Measurements from ENCODE around the gene PLOD2. TPM values are rescaled to one million over a fixed set of nuclear protein-coding genes. Genes with fewer than 3 reads are reported as not detected.
"Not testable (repeated sequence)": the region's sequence is repeated elsewhere in the genome, so short reads cannot be mapped to it uniquely, and the experiment has no call there.

Gene PLOD2
- polyA plus RNA-seq, 1 donor (not counting 4 experiments of a cell fraction or from before 2014, with no cell fraction given), result 30.0 TPM

- Histone ChIP-seq H3K36me3 (ENCODE audit: control insufficient read depth in 2 of 2, extremely low read depth in 1 of 2, insufficient read depth in 2 of 2, low read length in 2 of 2) (no peaks in the 10 kb centered on the region), H3K4me1 (ENCODE audit: control insufficient read depth, extremely low read depth, insufficient read depth, low read length) (no peaks in the 10 kb centered on the region), H3K27ac (ENCODE audit: control insufficient read depth, insufficient read depth, low read length) (no peak overlapping the region), H4K20me1 (ENCODE audit: control insufficient read depth, extremely low read depth, insufficient read depth, low read length) (no peaks in the 10 kb centered on the region), H3K4me3 (ENCODE audit: control insufficient read depth in 2 of 3, extremely low read depth in 1 of 3, insufficient read depth in 2 of 3, low read depth in 1 of 3, low read length in 3 of 3) (no peak overlapping the region), H2AFZ (ENCODE audit: control insufficient read depth, low read length) (no peak overlapping the region), H3K4me2 (ENCODE audit: control insufficient read depth, extremely low read depth, insufficient read depth, low read depth, low read length) (no peak overlapping the region), H3K9me3 (ENCODE audit: control insufficient read depth, low read depth, low read length) (no peaks in the 10 kb centered on the region), H3K9ac (ENCODE audit: control insufficient read depth, extremely low read depth, insufficient read depth, low read length) (no peak overlapping the region), H3K79me2 (ENCODE audit: control insufficient read depth, insufficient read depth, low read length) (no peaks in the 10 kb centered on the region), H3K27me3 (ENCODE audit: control insufficient read depth, extremely low read depth, insufficient read depth, low read length) (no peaks in the 10 kb centered on the region), H3K9me1 (ENCODE audit: control insufficient read depth, extremely low read depth, insufficient read depth, low read length) (no peaks in the 10 kb centered on the region)
- DNase-seq (ENCODE audit: low read depth, low spot score), result no peak
- no peak for TF ChIP-seq CTCF (optimal IDR thresholded peaks at IDR 0.05 in 1 of 3, IDR thresholded peaks at IDR 0.05 in 1 of 3, conservative IDR thresholded peaks at IDR 0.05 in 1 of 3; ENCODE audit: extremely low read depth in 1 of 3, insufficient read depth in 2 of 3, low read length in 3 of 3)
- no peak for TF ChIP-seq EZH2 (IDR thresholded peaks at IDR 0.05; ENCODE audit: low read length)
- dilution Hi-C loops (cut with MboI; ENCODE audit: extremely low pct_ligation_motif_present, low sequenced_read_pairs), result no loop called here
- no peak for FAIRE-seq
These were observed 45.4 kb downstream of the PLOD2 start for GRCh38 chr3:146115619-146116018.

- DNase-seq (ENCODE audit: low read depth, low spot score); H3K27ac ChIP-seq (ENCODE audit: control insufficient read depth, insufficient read depth, low read length); H3K4me3 ChIP-seq (ENCODE audit: control insufficient read depth in 2 of 3, extremely low read depth in 1 of 3, insufficient read depth in 2 of 3, low read depth in 1 of 3, low read length in 3 of 3); H3K79me2 ChIP-seq (ENCODE audit: control insufficient read depth, insufficient read depth, low read length); H3K27me3 ChIP-seq (ENCODE audit: control insufficient read depth, extremely low read depth, insufficient read depth, low read length); H3K36me3 ChIP-seq (ENCODE audit: control insufficient read depth in 2 of 2, extremely low read depth in 1 of 2, insufficient read depth in 2 of 2, low read length in 2 of 2); H4K20me1 ChIP-seq (ENCODE audit: control insufficient read depth, extremely low read depth, insufficient read depth, low read length); H3K4me1 ChIP-seq (ENCODE audit: control insufficient read depth, extremely low read depth, insufficient read depth, low read length); H3K9me3 ChIP-seq (ENCODE audit: control insufficient read depth, low read depth, low read length); H3K9me1 ChIP-seq (ENCODE audit: control insufficient read depth, extremely low read depth, insufficient read depth, low read length); H2AFZ ChIP-seq (ENCODE audit: control insufficient read depth, low read length); H3K9ac ChIP-seq (ENCODE audit: control insufficient read depth, extremely low read depth, insufficient read depth, low read length); H3K4me2 ChIP-seq (ENCODE audit: control insufficient read depth, extremely low read depth, insufficient read depth, low read depth, low read length); dilution Hi-C loops (cut with MboI; ENCODE audit: extremely low pct_ligation_motif_present, low sequenced_read_pairs); FAIRE-seq: not testable (repeated sequence)
These were observed 47.2 kb downstream of the PLOD2 start for GRCh38 chr3:146113804-146114203.

GRCh38 chr3:146111337-146111736, 49.6 kb downstream of the PLOD2 start:
- H3K9ac ChIP-seq (ENCODE audit: control insufficient read depth, extremely low read depth, insufficient read depth, low read length), result no peak overlapping the region
- H4K20me1 ChIP-seq (ENCODE audit: control insufficient read depth, extremely low read depth, insufficient read depth, low read length), result no peaks in the 10 kb centered on the region
- H3K27me3 ChIP-seq (ENCODE audit: control insufficient read depth, extremely low read depth, insufficient read depth, low read length), result no peaks in the 10 kb centered on the region
- dilution Hi-C loops (cut with MboI; ENCODE audit: extremely low pct_ligation_motif_present, low sequenced_read_pairs), result no loop called here
- DNase-seq (ENCODE audit: low read depth, low spot score), result no peak
- H2AFZ ChIP-seq (ENCODE audit: control insufficient read depth, low read length), result no peak overlapping the region
- no peaks in the 10 kb centered on the region for H3K9me1 ChIP-seq (ENCODE audit: control insufficient read depth, extremely low read depth, insufficient read depth, low read length)
- no peaks in the 10 kb centered on the region for H3K9me3 ChIP-seq (ENCODE audit: control insufficient read depth, low read depth, low read length)
- H3K4me3 ChIP-seq (ENCODE audit: control insufficient read depth in 2 of 3, extremely low read depth in 1 of 3, insufficient read depth in 2 of 3, low read depth in 1 of 3, low read length in 3 of 3), result no peak overlapping the region
- H3K4me1 ChIP-seq (ENCODE audit: control insufficient read depth, extremely low read depth, insufficient read depth, low read length), result no peaks in the 10 kb centered on the region
- no peak for FAIRE-seq
- H3K79me2 ChIP-seq (ENCODE audit: control insufficient read depth, insufficient read depth, low read length), result no peaks in the 10 kb centered on the region
- H3K27ac ChIP-seq (ENCODE audit: control insufficient read depth, insufficient read depth, low read length), result no peak overlapping the region
- no peak overlapping the region for H3K4me2 ChIP-seq (ENCODE audit: control insufficient read depth, extremely low read depth, insufficient read depth, low read depth, low read length)
- H3K36me3 ChIP-seq (ENCODE audit: control insufficient read depth in 2 of 2, extremely low read depth in 1 of 2, insufficient read depth in 2 of 2, low read length in 2 of 2), result no peaks in the 10 kb centered on the region
- TF ChIP-seq EZH2 (IDR thresholded peaks at IDR 0.05; ENCODE audit: low read length) (no peak), CTCF (optimal IDR thresholded peaks at IDR 0.05 in 1 of 3, IDR thresholded peaks at IDR 0.05 in 1 of 3, conservative IDR thresholded peaks at IDR 0.05 in 1 of 3; ENCODE audit: extremely low read depth in 1 of 3, insufficient read depth in 2 of 3, low read length in 3 of 3) (no peak)
